ENCODE results near the gene SPATA2L. TPM values are rescaled to one million over a fixed set of nuclear protein-coding genes. Genes with fewer than 3 reads are reported as not detected.

The SPATA2L gene
- total and polyA plus RNA-seq, 10 of the 15 experiments (the other 5 are each of a cell fraction or from before 2014, with no cell fraction given): 0.20 to 6.9 (median 3.9) TPM; not detected in 1

DNA sequence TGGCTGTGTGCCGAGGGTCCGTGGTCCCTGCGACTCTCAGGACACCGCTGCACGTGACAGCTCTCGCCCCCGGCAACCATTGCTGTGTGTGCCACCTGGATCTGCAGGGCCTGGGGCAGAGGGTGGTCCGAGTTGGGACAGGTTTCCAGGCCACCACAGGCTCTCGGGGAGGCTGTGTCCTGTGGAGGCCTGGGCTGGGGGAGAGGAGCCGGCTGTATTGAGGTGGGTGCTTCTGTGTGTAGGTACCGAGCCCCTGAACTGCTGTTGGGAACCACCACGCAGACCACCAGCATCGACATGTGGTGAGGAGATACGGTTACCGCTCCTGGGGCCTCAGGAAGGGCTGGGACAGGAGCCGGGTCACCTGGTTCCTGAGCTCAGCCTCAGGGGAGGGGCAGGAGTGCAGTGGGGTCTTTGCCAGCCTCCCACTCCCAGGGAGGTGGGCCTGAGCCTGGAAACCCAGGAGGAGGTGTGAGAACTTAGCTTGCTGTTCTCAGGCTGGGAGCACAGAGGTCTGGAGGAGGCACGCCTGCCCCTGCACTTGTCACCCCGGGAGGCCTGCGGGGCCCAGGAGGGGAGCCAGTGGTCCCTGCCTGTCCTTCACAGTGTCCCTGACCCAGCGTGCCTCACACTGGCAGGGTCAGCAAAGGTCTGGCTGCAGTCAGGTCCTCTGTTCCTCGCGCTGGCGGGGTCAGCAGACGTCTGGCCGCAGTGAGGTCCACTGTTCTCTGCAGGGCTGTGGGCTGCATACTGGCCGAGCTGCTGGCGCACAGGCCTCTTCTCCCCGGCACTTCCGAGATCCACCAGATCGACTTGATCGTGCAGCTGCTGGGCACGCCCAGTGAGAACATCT lies 7.3 kb downstream of the SPATA2L start:
- Histone ChIP-seq H2AFZ (ENCODE audit: control insufficient read depth, low read depth, low read length) (no peak overlapping the region), H3K4me3 (no peak overlapping the region), H3K36me3 (ENCODE audit: control insufficient read depth in 2 of 2, insufficient read depth in 2 of 2, low read length in 1 of 2) (peaks cover 0 to 14% of the 10 kb centered on the region in 2 experiments; a peak in 3 of 4 replicates), H3K27ac (ENCODE audit: control insufficient read depth, insufficient read depth) (no peak overlapping the region), H3K9ac (ENCODE audit: control insufficient read depth, insufficient read depth, low read length) (no peak overlapping the region), H3K4me1 (ENCODE audit: control insufficient read depth, insufficient read depth, low read length) (peaks cover 8% of the 10 kb centered on the region), H4K20me1 (ENCODE audit: control insufficient read depth, insufficient read depth) (no peaks in the 10 kb centered on the region; the same call in 1 of the 2 replicates), H3K4me2 (ENCODE audit: control insufficient read depth, insufficient read depth) (no peak overlapping the region), H3K79me2 (ENCODE audit: control insufficient read depth, insufficient read depth, low read length) (no peaks in the 10 kb centered on the region), H3K27me3 (replicated peaks in 1 of 2; ENCODE audit: control insufficient read depth in 2 of 2, insufficient read depth in 2 of 2, low read length in 1 of 2) (no peaks in the 10 kb centered on the region), H3K9me3 (replicated peaks; ENCODE audit: control insufficient read depth, insufficient read depth, low read length) (no peaks in the 10 kb centered on the region)
- ChIA-PET RAD21 (ENCODE audit: unreplicated experiment) (no interaction called here), POLR2A (no interaction called here), SMC1A (ENCODE audit: uncharacterized antibody, unreplicated experiment) (no interaction called here), CTCF (no interaction called here)
- BruUV-seq (replicated peaks): no TSS peak
- DNase-seq (ENCODE audit: low read depth, low spot score) (no peak), ATAC-seq (no peak), FAIRE-seq (no peak)
- in situ Hi-C loops (cut with MboI) (no loop called here), intact Hi-C loops (cut with micrococcal nuclease; ENCODE audit: unreplicated experiment) (no loop called here)
- WGBS (ENCODE audit: insufficient coverage, insufficient replicate concordance, low lambda C conversion rate, missing lambda C conversion rate): 79% methylated on average over 32 of the region's 32 CpGs
- no peak for TF ChIP-seq E4F1 (IDR thresholded peaks at IDR 0.05; ENCODE audit: borderline replicate concordance, partially characterized antibody)
- TF ChIP-seq, protein P1, sequence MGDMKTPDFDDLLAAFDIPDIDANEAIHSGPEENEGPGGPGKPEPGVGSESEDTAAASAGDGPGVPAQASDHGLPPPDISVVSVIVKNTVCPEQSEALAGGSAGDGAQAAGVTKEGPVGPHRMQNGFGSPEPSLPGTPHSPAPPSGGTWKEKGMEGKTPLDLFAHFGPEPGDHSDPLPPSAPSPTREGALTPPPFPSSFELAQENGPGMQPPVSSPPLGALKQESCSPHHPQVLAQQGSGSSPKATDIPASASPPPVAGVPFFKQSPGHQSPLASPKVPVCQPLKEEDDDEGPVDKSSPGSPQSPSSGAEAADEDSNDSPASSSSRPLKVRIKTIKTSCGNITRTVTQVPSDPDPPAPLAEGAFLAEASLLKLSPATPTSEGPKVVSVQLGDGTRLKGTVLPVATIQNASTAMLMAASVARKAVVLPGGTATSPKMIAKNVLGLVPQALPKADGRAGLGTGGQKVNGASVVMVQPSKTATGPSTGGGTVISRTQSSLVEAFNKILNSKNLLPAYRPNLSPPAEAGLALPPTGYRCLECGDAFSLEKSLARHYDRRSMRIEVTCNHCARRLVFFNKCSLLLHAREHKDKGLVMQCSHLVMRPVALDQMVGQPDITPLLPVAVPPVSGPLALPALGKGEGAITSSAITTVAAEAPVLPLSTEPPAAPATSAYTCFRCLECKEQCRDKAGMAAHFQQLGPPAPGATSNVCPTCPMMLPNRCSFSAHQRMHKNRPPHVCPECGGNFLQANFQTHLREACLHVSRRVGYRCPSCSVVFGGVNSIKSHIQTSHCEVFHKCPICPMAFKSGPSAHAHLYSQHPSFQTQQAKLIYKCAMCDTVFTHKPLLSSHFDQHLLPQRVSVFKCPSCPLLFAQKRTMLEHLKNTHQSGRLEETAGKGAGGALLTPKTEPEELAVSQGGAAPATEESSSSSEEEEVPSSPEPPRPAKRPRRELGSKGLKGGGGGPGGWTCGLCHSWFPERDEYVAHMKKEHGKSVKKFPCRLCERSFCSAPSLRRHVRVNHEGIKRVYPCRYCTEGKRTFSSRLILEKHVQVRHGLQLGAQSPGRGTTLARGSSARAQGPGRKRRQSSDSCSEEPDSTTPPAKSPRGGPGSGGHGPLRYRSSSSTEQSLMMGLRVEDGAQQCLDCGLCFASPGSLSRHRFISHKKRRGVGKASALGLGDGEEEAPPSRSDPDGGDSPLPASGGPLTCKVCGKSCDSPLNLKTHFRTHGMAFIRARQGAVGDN (IDR thresholded peaks at IDR 0.05): no peak
- no peak for TF ChIP-seq TARDBP (IDR thresholded peaks at IDR 0.05; ENCODE audit: borderline replicate concordance)
- TF ChIP-seq EZH2 (IDR thresholded peaks at IDR 0.05; ENCODE audit: borderline replicate concordance, control insufficient read depth, low read depth, low read length): no peak
- TF ChIP-seq, protein P2, sequence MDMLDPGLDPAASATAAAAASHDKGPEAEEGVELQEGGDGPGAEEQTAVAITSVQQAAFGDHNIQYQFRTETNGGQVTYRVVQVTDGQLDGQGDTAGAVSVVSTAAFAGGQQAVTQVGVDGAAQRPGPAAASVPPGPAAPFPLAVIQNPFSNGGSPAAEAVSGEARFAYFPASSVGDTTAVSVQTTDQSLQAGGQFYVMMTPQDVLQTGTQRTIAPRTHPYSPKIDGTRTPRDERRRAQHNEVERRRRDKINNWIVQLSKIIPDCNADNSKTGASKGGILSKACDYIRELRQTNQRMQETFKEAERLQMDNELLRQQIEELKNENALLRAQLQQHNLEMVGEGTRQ (IDR thresholded peaks at IDR 0.05; ENCODE audit: borderline replicate concordance, low read depth, low read length): no peak
- TF ChIP-seq EGR1 (IDR thresholded peaks at IDR 0.05; ENCODE audit: borderline replicate concordance in 1 of 2, low read depth in 2 of 2, low read length in 2 of 2): no peak
- TF ChIP-seq RELA (IDR thresholded peaks at IDR 0.05; ENCODE audit: borderline replicate concordance, partially characterized antibody): no peak
- no peak for TF ChIP-seq IRF5 (IDR thresholded peaks at IDR 0.05; ENCODE audit: borderline replicate concordance)
